ENCODE measurements around the gene LDLRAD4.

Gene LDLRAD4

GRCh38 chr18:13537022-13537780 is 318.6 kb downstream of the LDLRAD4 start:
- no peaks in the 10 kb centered on the region for H3K27me3 ChIP-seq (ENCODE audit: insufficient read depth, poor library complexity, severe bottlenecking)
- H3K27ac ChIP-seq (replicated peaks) = no peak overlapping the region
- no peak for DNase-seq (ENCODE audit: low read depth in 1 of 2, low spot score in 1 of 2)
- no peak overlapping the region for H3K4me3 ChIP-seq (replicated peaks; ENCODE audit: insufficient read depth, low read length)
- TF ChIP-seq CTCF (IDR thresholded peaks at IDR 0.05; ENCODE audit: insufficient read depth, low read length) = no peak
- TF ChIP-seq REST (IDR thresholded peaks at IDR 0.05; ENCODE audit: insufficient replicate concordance, low read depth) = no peak
- no peak for TF ChIP-seq SPI1 (IDR thresholded peaks at IDR 0.05; ENCODE audit: borderline replicate concordance, low read depth)
- no peak for TF ChIP-seq POLR2AphosphoS5 (IDR thresholded peaks at IDR 0.05; ENCODE audit: low read depth)
- TF ChIP-seq GABPA (IDR thresholded peaks at IDR 0.05; ENCODE audit: low read depth) = no peak

GRCh38 chr18:13538630-13539029 is 320.1 kb downstream of the LDLRAD4 start:
- TF ChIP-seq SPI1 (IDR thresholded peaks at IDR 0.05; ENCODE audit: borderline replicate concordance, low read depth) = no peak
- no peak for TF ChIP-seq POLR2AphosphoS5 (IDR thresholded peaks at IDR 0.05; ENCODE audit: low read depth)
- TF ChIP-seq GABPA (IDR thresholded peaks at IDR 0.05; ENCODE audit: low read depth) = no peak
- no peak for TF ChIP-seq REST (IDR thresholded peaks at IDR 0.05; ENCODE audit: insufficient replicate concordance, low read depth)
- TF ChIP-seq CTCF (IDR thresholded peaks at IDR 0.05; ENCODE audit: insufficient read depth, low read length) = no peak
- Histone ChIP-seq H3K27ac (replicated peaks) (no peak overlapping the region), H3K27me3 (ENCODE audit: insufficient read depth, poor library complexity, severe bottlenecking) (no peaks in the 10 kb centered on the region), H3K4me3 (replicated peaks; ENCODE audit: insufficient read depth, low read length) (no peak overlapping the region)
- DNase-seq (ENCODE audit: low read depth in 1 of 2, low spot score in 1 of 2) = no peak

- no peak overlapping the region for H3K4me3 ChIP-seq (replicated peaks; ENCODE audit: insufficient read depth, low read length)
- no peaks in the 10 kb centered on the region for H3K27me3 ChIP-seq (ENCODE audit: insufficient read depth, poor library complexity, severe bottlenecking)
- DNase-seq (ENCODE audit: low read depth in 1 of 2, low spot score in 1 of 2) = no peak
- H3K27ac ChIP-seq (replicated peaks) = no peak overlapping the region
- TF ChIP-seq GABPA (IDR thresholded peaks at IDR 0.05; ENCODE audit: low read depth) (no peak), POLR2AphosphoS5 (IDR thresholded peaks at IDR 0.05; ENCODE audit: low read depth) (no peak), SPI1 (IDR thresholded peaks at IDR 0.05; ENCODE audit: borderline replicate concordance, low read depth) (no peak), REST (IDR thresholded peaks at IDR 0.05; ENCODE audit: insufficient replicate concordance, low read depth) (no peak), CTCF (IDR thresholded peaks at IDR 0.05; ENCODE audit: insufficient read depth, low read length) (no peak)
Observed at GRCh38 chr18:13539050-13539449, 320.5 kb downstream of the LDLRAD4 start.

Measured in HL-60 (cell line).